Measurements from ENCODE around the gene ZNF277. TPM values are rescaled to one million over a fixed set of nuclear protein-coding genes. Genes with fewer than 3 reads are reported as not detected.

Gene ZNF277
- total RNA-seq, 6 experiments from 2014 or later: 11.2 to 20.9 (median 13.1) TPM

GRCh38 chr7:112262855-112263487 lies 56.5 kb downstream of the ZNF277 start:
- Histone ChIP-seq H3K4me3 (no peak overlapping the region), H3K4me1 (peaks cover 0 to 8% (median 0%) of the 10 kb centered on the region in 4 donors), H3K27ac (no peak overlapping the region), H3K27me3 (no peaks in the 10 kb centered on the region), H3K9me3 (no peaks in the 10 kb centered on the region), H3K36me3 (no peaks in the 10 kb centered on the region)
- intact Hi-C loops (cut with DNase I): no loop called here
- peak in 1 of 4 donors; percentile 11 for ATAC-seq
- 88% methylated on average over 2 of the region's 2 CpGs for WGBS (ENCODE audit: insufficient coverage, low coverage, low lambda C conversion rate, missing lambda C conversion rate)
- no peak for TF ChIP-seq POLR2A (IDR thresholded peaks at IDR 0.05)
- no peak for DNase-seq

- H3K27ac ChIP-seq: no peak overlapping the region
Observed at GRCh38 chr7:112263519-112263918, 57.0 kb downstream of the ZNF277 start.

GRCh38 chr7:112266141-112266540 lies 59.6 kb downstream of the ZNF277 start:
- H3K9me3 ChIP-seq: no peaks in the 10 kb centered on the region
- no peak overlapping the region for H3K4me3 ChIP-seq
- H3K27ac ChIP-seq: no peak overlapping the region
- no peaks in the 10 kb centered on the region for H3K27me3 ChIP-seq
- H3K4me1 ChIP-seq: peaks cover 0 to 8% (median 0%) of the 10 kb centered on the region in 4 donors
- 93% methylated on average over 3 of the region's 3 CpGs for WGBS (ENCODE audit: insufficient coverage, low coverage, low lambda C conversion rate, missing lambda C conversion rate)
- DNase-seq (no peak), ATAC-seq (no peak)
- H3K36me3 ChIP-seq: no peaks in the 10 kb centered on the region
- intact Hi-C loops (cut with DNase I): no loop called here
- TF ChIP-seq CTCF (IDR thresholded peaks at IDR 0.05) (no peak), POLR2A (IDR thresholded peaks at IDR 0.05) (no peak)

More at GRCh38 chr7:112263519-112263918, 57.0 kb downstream of the ZNF277 start:
- H3K9me3 ChIP-seq: no peaks in the 10 kb centered on the region
- H3K4me1 ChIP-seq: peaks cover 0 to 8% (median 0%) of the 10 kb centered on the region in 4 donors
- H3K27me3 ChIP-seq: no peaks in the 10 kb centered on the region
- no peak overlapping the region for H3K4me3 ChIP-seq
- no peaks in the 10 kb centered on the region for H3K36me3 ChIP-seq
- ATAC-seq: peak in 2 of 4 donors; percentile 28 to 32
- DNase-seq: no peak
- intact Hi-C loops (cut with DNase I): no loop called here
- TF ChIP-seq CTCF (IDR thresholded peaks at IDR 0.05) (no peak), POLR2A (IDR thresholded peaks at IDR 0.05) (no peak)

GRCh38 chr7:112266595-112267270 lies 60.2 kb downstream of the ZNF277 start:
- Histone ChIP-seq H3K4me3 (no peak overlapping the region), H3K27ac (no peak overlapping the region), H3K9me3 (no peaks in the 10 kb centered on the region), H3K4me1 (peaks cover 0 to 8% (median 0%) of the 10 kb centered on the region in 4 donors), H3K27me3 (no peaks in the 10 kb centered on the region), H3K36me3 (no peaks in the 10 kb centered on the region)
- no peak for DNase-seq
- WGBS (ENCODE audit: insufficient coverage, low coverage, low lambda C conversion rate, missing lambda C conversion rate): 22% methylated on average over 5 of the region's 5 CpGs
- peak in 3 of 4 donors; percentile 51 to 72 (median 62) for ATAC-seq
- intact Hi-C loops (cut with DNase I): no loop called here
- TF ChIP-seq POLR2A (IDR thresholded peaks at IDR 0.05) (no peak), CTCF (IDR thresholded peaks at IDR 0.05) (no peak)

GRCh38 chr7:112267944-112268691 lies 61.6 kb downstream of the ZNF277 start:
- Histone ChIP-seq H3K36me3 (no peaks in the 10 kb centered on the region), H3K4me3 (no peak overlapping the region), H3K27ac (no peak overlapping the region), H3K9me3 (no peaks in the 10 kb centered on the region), H3K27me3 (no peaks in the 10 kb centered on the region), H3K4me1 (peaks cover 0 to 2% (median 0%) of the 10 kb centered on the region in 4 donors)
- WGBS (ENCODE audit: insufficient coverage, low coverage, low lambda C conversion rate, missing lambda C conversion rate): 100% methylated on average over 1 of the region's 1 CpG
- TF ChIP-seq POLR2A (IDR thresholded peaks at IDR 0.05) (no peak), CTCF (IDR thresholded peaks at IDR 0.05) (no peak)
- intact Hi-C loops (cut with DNase I): no loop called here
- ATAC-seq (peak in 1 of 4 donors; percentile 61), DNase-seq (no peak)
